Parathyroid adenoma (tissue), 2 donors: ENCODE results near the gene IQCE.

Experiments
- H2AFZ ChIP-seq: fragments of 300-600 bp; sonication (generic); one replicate; pipeline ENCODE4 v1.7.0; 2017; ENCODE audit warnings: antibody characterized with exemption, mild to moderate bottlenecking
- H3K27ac ChIP-seq: fragments of 300-600 bp; sonication (generic); one replicate; pipeline ENCODE4 v1.7.0; 2017
- H3K27me3 ChIP-seq: fragments of 300-600 bp; sonication (generic); one replicate; pipeline ENCODE4 v1.7.0; 2017; ENCODE audit warnings: low read length; ENCODE audit not compliant: control insufficient read depth, insufficient read depth
- H3K36me3 ChIP-seq: fragments of 300-600 bp; sonication (generic); one replicate; pipeline ENCODE4 v1.7.0; 2017; ENCODE audit warnings: low read length; ENCODE audit not compliant: control insufficient read depth, insufficient read depth
- H3K4me1 ChIP-seq: fragments of 300-600 bp; sonication (generic); one replicate; pipeline ENCODE4 v1.7.0; 2017; ENCODE audit warnings: control low read depth
- H3K4me2 ChIP-seq: fragments of 300-600 bp; sonication (generic); one replicate; pipeline ENCODE4 v1.7.0; 2017; ENCODE audit warnings: low read length
- H3K4me3 ChIP-seq: fragments of 300-600 bp; sonication (generic); one replicate; pipeline ENCODE4 v1.7.0; 2017; ENCODE audit warnings: low read depth, low read length
- H3K79me2 ChIP-seq: fragments of 300-600 bp; sonication (generic); one replicate; pipeline ENCODE4 v1.7.0; 2017; ENCODE audit warnings: control low read depth
- H3K9ac ChIP-seq: fragments of 300-600 bp; sonication (generic); one replicate; pipeline ENCODE4 v1.7.0; 2017; ENCODE audit warnings: mild to moderate bottlenecking
- H3K9me3 ChIP-seq: fragments of 300-600 bp; sonication (generic); one replicate; pipeline ENCODE4 v1.7.0; 2017; ENCODE audit warnings: low read length; ENCODE audit not compliant: control insufficient read depth
- TF ChIP-seq, protein P1 (sequence below): fragments of 300-600 bp; sonication (generic); IDR thresholded peaks from one replicate; pipeline ENCODE4 v1.7.0; 2017; ENCODE audit warnings: antibody characterized with exemption, mild to moderate bottlenecking
- donor health status: primary hyperparathyroidism.

The IQCE gene

DNA sequence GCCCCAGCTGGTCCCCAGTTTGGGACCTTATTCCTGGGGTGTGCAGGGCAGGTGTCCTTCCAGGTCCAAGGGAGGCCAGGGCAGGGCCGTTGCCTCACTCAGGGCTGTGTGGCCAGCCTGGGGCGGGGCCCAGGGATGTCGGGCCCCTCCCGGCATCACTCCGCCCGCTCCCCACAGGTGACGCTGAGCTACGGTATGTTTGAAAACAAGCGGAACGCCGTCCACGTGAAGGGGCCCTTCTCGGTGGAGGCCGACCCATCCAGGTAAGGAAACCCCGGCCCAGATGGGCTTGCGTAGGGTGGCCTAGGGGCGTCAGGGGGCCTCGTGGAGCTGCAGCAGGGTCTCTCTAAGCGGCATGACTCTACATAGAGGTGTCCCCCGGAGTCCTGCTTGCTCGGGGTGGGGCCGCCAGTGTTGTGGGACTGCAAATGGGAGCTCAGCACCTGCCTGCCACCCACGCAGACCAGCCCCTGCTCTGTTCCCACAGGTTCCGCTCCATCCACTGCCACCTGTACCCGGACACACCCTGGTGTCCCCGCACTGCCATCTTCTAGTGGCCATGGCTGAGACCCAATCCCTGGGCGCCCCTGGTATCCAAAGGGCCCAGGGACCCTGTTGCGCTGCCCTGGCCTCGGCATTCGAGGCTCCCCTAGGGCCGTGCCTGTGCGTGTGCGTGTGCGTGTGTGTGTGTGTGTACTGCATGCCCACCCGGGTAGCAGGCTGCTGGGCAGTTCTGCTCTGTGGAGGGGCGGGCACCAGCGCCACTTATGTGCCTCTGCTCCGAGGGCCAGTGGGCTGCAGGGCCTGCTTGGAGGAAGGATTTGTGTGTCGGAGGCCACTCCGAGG is 31.9 kb upstream of the IQCE start:
- H3K4me3 ChIP-seq = no peak overlapping the region
- no peaks in the 10 kb centered on the region for H3K79me2 ChIP-seq
- no peaks in the 10 kb centered on the region for H3K27me3 ChIP-seq
- no peaks in the 10 kb centered on the region for H3K36me3 ChIP-seq
- H3K27ac ChIP-seq = no peak overlapping the region
- H3K9me3 ChIP-seq = no peaks in the 10 kb centered on the region
- H3K4me2 ChIP-seq = no peak overlapping the region
- TF ChIP-seq, protein P1, sequence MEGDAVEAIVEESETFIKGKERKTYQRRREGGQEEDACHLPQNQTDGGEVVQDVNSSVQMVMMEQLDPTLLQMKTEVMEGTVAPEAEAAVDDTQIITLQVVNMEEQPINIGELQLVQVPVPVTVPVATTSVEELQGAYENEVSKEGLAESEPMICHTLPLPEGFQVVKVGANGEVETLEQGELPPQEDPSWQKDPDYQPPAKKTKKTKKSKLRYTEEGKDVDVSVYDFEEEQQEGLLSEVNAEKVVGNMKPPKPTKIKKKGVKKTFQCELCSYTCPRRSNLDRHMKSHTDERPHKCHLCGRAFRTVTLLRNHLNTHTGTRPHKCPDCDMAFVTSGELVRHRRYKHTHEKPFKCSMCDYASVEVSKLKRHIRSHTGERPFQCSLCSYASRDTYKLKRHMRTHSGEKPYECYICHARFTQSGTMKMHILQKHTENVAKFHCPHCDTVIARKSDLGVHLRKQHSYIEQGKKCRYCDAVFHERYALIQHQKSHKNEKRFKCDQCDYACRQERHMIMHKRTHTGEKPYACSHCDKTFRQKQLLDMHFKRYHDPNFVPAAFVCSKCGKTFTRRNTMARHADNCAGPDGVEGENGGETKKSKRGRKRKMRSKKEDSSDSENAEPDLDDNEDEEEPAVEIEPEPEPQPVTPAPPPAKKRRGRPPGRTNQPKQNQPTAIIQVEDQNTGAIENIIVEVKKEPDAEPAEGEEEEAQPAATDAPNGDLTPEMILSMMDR = no peak
- H3K4me1 ChIP-seq = no peaks in the 10 kb centered on the region
- no peak overlapping the region for H2AFZ ChIP-seq
- H3K9ac ChIP-seq = no peak overlapping the region

GRCh38 chr7:2527505-2528467 is 31.0 kb upstream of the IQCE start:
- no peaks in the 10 kb centered on the region for H3K4me1 ChIP-seq
- H3K9me3 ChIP-seq = no peaks in the 10 kb centered on the region
- H2AFZ ChIP-seq = no peak overlapping the region
- H3K36me3 ChIP-seq = no peaks in the 10 kb centered on the region
- no peaks in the 10 kb centered on the region for H3K79me2 ChIP-seq
- no peak overlapping the region for H3K4me2 ChIP-seq
- TF ChIP-seq, protein P1 = no peak
- H3K4me3 ChIP-seq = no peak overlapping the region
- H3K27me3 ChIP-seq = no peaks in the 10 kb centered on the region
- no peak overlapping the region for H3K9ac ChIP-seq
- H3K27ac ChIP-seq = no peak overlapping the region

DNA sequence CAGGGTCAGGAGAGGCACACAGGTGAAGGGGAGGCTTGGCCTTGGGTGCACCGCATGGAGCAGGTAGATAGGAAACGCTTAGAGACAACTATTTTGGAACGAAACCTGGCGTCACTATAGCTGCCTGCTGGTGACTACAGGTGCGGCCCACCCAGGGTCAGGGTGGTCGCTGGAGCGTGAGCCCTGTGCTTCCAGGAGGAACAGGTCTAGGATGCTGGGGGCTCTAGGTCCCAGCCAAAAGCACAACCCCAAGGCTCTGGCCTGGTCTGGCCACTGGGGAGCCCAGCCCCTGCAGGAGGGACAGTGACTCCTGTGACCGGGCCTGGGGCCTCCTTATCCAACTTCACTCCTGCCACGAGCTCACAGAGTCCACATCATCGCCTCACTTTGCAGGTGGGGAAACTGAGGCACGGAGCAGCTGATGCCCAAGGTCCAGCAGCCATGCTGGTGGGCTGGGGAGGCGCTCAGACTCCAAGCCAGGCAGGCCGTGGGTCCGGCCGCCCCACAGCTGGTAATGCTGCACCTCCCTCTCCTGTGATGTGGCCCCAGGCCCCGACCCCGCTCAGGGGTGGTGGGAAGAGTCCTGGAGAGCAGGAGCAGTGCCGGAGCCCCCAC is 30.2 kb upstream of the IQCE start:
- Histone ChIP-seq H3K36me3 (no peaks in the 10 kb centered on the region), H3K9me3 (no peaks in the 10 kb centered on the region), H3K27ac (no peak overlapping the region), H3K4me3 (no peak overlapping the region), H3K4me2 (no peak overlapping the region), H3K79me2 (no peaks in the 10 kb centered on the region), H2AFZ (no peak overlapping the region), H3K9ac (no peak overlapping the region), H3K4me1 (no peaks in the 10 kb centered on the region), H3K27me3 (no peaks in the 10 kb centered on the region)
- TF ChIP-seq, protein P1 = no peak

GRCh38 chr7:2529161-2530070 is 29.4 kb upstream of the IQCE start:
- no peak overlapping the region for H3K27ac ChIP-seq
- H3K27me3 ChIP-seq = no peaks in the 10 kb centered on the region
- H2AFZ ChIP-seq = no peak overlapping the region
- no peak overlapping the region for H3K4me3 ChIP-seq
- H3K79me2 ChIP-seq = no peaks in the 10 kb centered on the region
- H3K4me2 ChIP-seq = no peak overlapping the region
- no peaks in the 10 kb centered on the region for H3K9me3 ChIP-seq
- H3K4me1 ChIP-seq = no peaks in the 10 kb centered on the region
- TF ChIP-seq, protein P1 = no peak
- no peaks in the 10 kb centered on the region for H3K36me3 ChIP-seq
- no peak overlapping the region for H3K9ac ChIP-seq
